ENCODE results near the gene TMEM109. TPM values are rescaled to one million over a fixed set of nuclear protein-coding genes. Genes with fewer than 3 reads are reported as not detected.

The TMEM109 gene
- total RNA-seq, 6 experiments from 2014 or later: 29.0 to 40.9 (median 34.1) TPM

DNA sequence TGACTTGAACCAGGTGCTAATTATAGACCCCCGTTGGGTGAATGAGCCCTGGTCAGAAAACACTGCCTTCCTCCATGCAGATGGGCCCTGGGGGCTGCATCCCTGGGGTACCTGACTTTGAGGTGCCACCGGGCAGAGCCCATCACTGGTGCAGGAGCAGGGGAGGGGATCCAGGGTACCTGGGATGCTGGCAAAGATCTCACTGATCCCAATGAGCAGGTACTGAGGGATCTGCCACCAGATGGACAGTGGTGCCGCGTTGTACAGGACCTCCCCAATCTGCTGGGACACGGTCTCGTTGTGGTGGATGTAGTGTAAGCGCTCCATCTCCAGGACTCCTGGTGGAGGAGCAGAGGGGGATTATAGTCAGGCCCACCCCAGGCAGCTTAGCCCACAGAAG is 25.3 kb downstream of the TMEM109 start:
- no peaks in the 10 kb centered on the region for H3K9me3 ChIP-seq
- intact Hi-C loops (cut with DNase I): no loop called here
- H3K27ac ChIP-seq: no peak overlapping the region
- ATAC-seq: no peak
- no peaks in the 10 kb centered on the region for H3K27me3 ChIP-seq
- 100% methylated on average over 5 of the region's 7 CpGs for WGBS (ENCODE audit: insufficient coverage, low coverage, low lambda C conversion rate, missing lambda C conversion rate)
- no peak overlapping the region for H3K4me3 ChIP-seq
- H3K4me1 ChIP-seq: no peaks in the 10 kb centered on the region
- DNase-seq: no peak
- TF ChIP-seq CTCF (IDR thresholded peaks at IDR 0.05) (no peak), POLR2A (IDR thresholded peaks at IDR 0.05) (no peak)
- H3K36me3 ChIP-seq: peaks cover 0 to 9% (median 0%) of the 10 kb centered on the region in 4 donors

DNA sequence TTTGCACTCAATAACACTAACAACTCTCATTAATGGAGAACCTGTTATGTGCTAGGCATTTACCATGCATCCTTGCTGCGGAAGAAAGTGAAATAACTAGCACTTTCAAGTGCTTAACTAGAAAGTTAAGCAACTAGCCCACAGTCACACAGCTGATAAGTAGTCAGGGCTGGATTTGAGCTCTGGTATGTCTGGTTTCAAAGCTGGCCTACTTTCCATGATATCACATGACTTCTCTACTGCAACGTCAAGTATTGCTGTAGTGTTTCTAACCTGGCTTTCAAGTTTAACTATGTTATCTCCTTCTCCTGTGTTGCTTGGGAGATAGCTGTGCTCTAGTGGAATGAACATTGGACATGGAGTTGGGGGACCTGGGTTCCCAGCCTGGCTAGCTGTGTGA is 25.9 kb downstream of the TMEM109 start:
- intact Hi-C loops (cut with DNase I): no loop called here
- TF ChIP-seq POLR2A (IDR thresholded peaks at IDR 0.05) (no peak), CTCF (IDR thresholded peaks at IDR 0.05) (no peak)
- no peak for ATAC-seq
- Histone ChIP-seq H3K27ac (no peak overlapping the region), H3K36me3 (peaks cover 0 to 9% (median 0%) of the 10 kb centered on the region in 4 donors), H3K4me1 (no peaks in the 10 kb centered on the region), H3K9me3 (no peaks in the 10 kb centered on the region), H3K27me3 (no peaks in the 10 kb centered on the region), H3K4me3 (no peak overlapping the region)
- 50% methylated on average over 2 of the region's 2 CpGs for WGBS (ENCODE audit: insufficient coverage, low coverage, low lambda C conversion rate, missing lambda C conversion rate)
- DNase-seq: no peak

DNA sequence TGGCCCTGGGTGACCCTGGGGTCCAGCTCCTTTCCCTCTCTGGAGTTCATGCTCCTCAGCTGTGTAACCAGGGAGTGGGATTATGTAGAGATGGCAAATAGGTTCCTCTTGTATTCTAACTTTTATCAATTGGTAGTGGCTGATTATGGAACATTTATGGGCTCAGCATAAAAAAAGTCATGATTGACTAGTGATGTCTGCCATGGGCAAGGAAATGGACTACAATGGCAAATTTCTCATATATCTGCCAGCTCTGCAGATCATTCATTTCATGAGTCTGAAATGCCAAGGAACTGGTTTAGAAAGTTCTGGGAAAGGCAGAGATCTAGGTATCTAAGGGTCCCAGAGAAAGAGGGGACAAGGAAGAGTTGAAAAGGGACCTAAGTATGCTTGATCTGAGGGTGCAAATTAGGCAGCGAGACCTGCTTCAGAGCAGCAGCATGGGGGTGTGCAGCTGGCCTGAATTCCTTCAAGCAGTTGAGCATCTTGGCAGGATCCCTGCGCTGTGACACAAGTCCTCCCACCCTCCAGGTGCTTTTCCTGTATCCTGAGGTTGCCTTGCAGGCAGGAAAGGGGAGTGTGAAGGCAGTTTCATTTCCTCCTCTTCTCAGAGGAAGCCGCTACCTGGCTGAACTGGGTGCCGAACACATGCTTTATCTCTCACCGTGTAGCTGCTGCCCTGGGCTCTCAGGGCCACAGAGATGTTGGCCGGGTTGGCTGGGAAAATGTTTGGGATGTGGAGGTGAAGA is 27.6 kb downstream of the TMEM109 start:
- ATAC-seq (no peak), DNase-seq (no peak)
- Histone ChIP-seq H3K27ac (no peak overlapping the region), H3K4me1 (no peaks in the 10 kb centered on the region), H3K27me3 (no peaks in the 10 kb centered on the region), H3K9me3 (no peaks in the 10 kb centered on the region), H3K36me3 (peaks cover 0 to 9% (median 0%) of the 10 kb centered on the region in 4 donors), H3K4me3 (no peak overlapping the region)
- TF ChIP-seq POLR2A (IDR thresholded peaks at IDR 0.05): no peak
- no peak for TF ChIP-seq CTCF (IDR thresholded peaks at IDR 0.05)
- 48% methylated on average over 5 of the region's 6 CpGs for WGBS (ENCODE audit: insufficient coverage, low coverage, low lambda C conversion rate, missing lambda C conversion rate)
- intact Hi-C loops (cut with DNase I): no loop called here

- no CpG with 5 or more reads among the region's 4 CpGs for WGBS (ENCODE audit: insufficient coverage, low coverage, low lambda C conversion rate, missing lambda C conversion rate)
- Histone ChIP-seq H3K27ac (no peak overlapping the region), H3K27me3 (no peaks in the 10 kb centered on the region), H3K4me1 (no peaks in the 10 kb centered on the region), H3K4me3 (no peak overlapping the region), H3K36me3 (peaks cover 0 to 9% (median 0%) of the 10 kb centered on the region in 4 donors), H3K9me3 (no peaks in the 10 kb centered on the region)
- intact Hi-C loops (cut with DNase I): no loop called here
- no peak for DNase-seq
- ATAC-seq: no peak
- TF ChIP-seq POLR2A (IDR thresholded peaks at IDR 0.05) (no peak), CTCF (IDR thresholded peaks at IDR 0.05) (no peak)
Observed at GRCh38 chr11:60942219-60942618, 28.3 kb downstream of the TMEM109 start.
